DOHH2 (cell line): Measurements from ENCODE around the gene IL36RN.

Experiments
- H3F3A ChIP-seq: fragments of 200-600 bp; sonication (generic), shearing (Covaris generic); 2 replicates; pipeline ENCODE4 v1.6.0; 2016; ENCODE audit warnings: antibody characterized with exemption, mild to moderate bottlenecking; ENCODE audit not compliant: control insufficient read depth, insufficient read depth
- H3K27ac ChIP-seq: fragments of 200-600 bp; sonication (generic); 2 replicates; pipeline ENCODE4 v1.5.1; 2014; ENCODE audit warnings: low read depth, mild to moderate bottlenecking, low read length, moderate library complexity
- H3K27me3 ChIP-seq: fragments of 200-600 bp; sonication (generic); 2 replicates; pipeline ENCODE4 v1.6.1; 2014; ENCODE audit warnings: mild to moderate bottlenecking, low read length, mixed read lengths; ENCODE audit not compliant: control insufficient read depth
- H3K36me3 ChIP-seq: fragments of 200-600 bp; sonication (generic); 2 replicates; pipeline ENCODE4 v1.6.1; 2014; ENCODE audit warnings: mild to moderate bottlenecking, low read length, moderate library complexity, mixed read lengths; ENCODE audit not compliant: control insufficient read depth
- H3K4me1 ChIP-seq: fragments of 200-600 bp; sonication (generic); 2 replicates; pipeline ENCODE4 v1.6.1; 2014; ENCODE audit warnings: mild to moderate bottlenecking, low read length, mixed read lengths; ENCODE audit not compliant: control insufficient read depth
- H3K4me2 ChIP-seq: fragments of 200-600 bp; sonication (generic); 2 replicates; pipeline ENCODE4 v1.6.0; 2014; ENCODE audit warnings: mild to moderate bottlenecking, low read length, moderate library complexity
- H3K4me3 ChIP-seq: fragments of 200-600 bp; sonication (generic); 2 replicates; pipeline ENCODE4 v1.5.1; 2014; ENCODE audit warnings: mild to moderate bottlenecking, low read length, mixed read lengths
- H3K79me2 ChIP-seq: fragments of 200-600 bp; sonication (generic); 2 replicates; pipeline ENCODE4 v1.6.1; 2014; ENCODE audit warnings: mild to moderate bottlenecking, low read length, mixed read lengths; ENCODE audit not compliant: control insufficient read depth
- H3K9me2 ChIP-seq: fragments of 200-600 bp; sonication (generic); replicated peaks from 2 replicates; pipeline ENCODE4 v1.6.1; 2014; ENCODE audit warnings: mild to moderate bottlenecking, low read length, mixed read lengths; ENCODE audit not compliant: control insufficient read depth
- H3K9me3 ChIP-seq: fragments of 200-600 bp; sonication (generic); 2 replicates; pipeline ENCODE4 v1.6.1; 2014; ENCODE audit warnings: antibody characterized with exemption, low read length, mixed read lengths; ENCODE audit not compliant: control insufficient read depth, insufficient read depth
- H4K20me1 ChIP-seq: fragments of 200-600 bp; sonication (generic); 2 replicates; pipeline ENCODE4 v1.6.0; 2014; ENCODE audit warnings: low read depth, mild to moderate bottlenecking, antibody characterized with exemption, low read length, moderate library complexity; ENCODE audit not compliant: control insufficient read depth, insufficient read depth
- EZH2phosphoT487 ChIP-seq: fragments of 200-600 bp; sonication (generic); IDR thresholded peaks from 2 replicates; pipeline ENCODE4 v1.6.1; 2017; ENCODE audit warnings: borderline replicate concordance, mild to moderate bottlenecking, antibody characterized with exemption, low read length, moderate library complexity, mixed read lengths
- TF ChIP-seq, protein P1 (sequence below): fragments of 200-600 bp; sonication (generic); IDR thresholded peaks from one replicate; pipeline ENCODE4 v1.5.1; 2014; ENCODE audit warnings: antibody characterized with exemption, mild to moderate bottlenecking, low read depth, low read length; ENCODE audit not compliant: poor library complexity, severe bottlenecking

IL36RN gene

DNA sequence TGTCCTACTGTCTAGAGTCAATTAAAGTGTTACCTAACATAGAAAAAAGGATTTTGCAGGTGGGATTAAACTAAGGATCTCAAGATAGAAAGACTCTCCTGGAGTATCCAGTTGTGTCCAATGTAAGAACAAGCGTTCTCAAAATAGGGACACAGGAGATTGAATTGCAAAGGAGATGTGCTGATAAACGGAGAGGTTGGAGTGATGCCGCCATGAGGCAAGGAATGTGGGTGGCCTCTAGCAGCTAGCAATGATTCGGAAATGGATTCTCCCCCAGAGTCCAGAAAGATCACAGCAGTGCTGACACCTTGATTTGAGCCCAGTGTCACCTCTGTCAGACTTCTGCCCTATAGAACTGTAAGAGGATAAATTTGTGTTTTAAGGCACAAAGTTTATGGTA is 44.3 kb downstream of the IL36RN start:
- Histone ChIP-seq H4K20me1 (no peaks in the 10 kb centered on the region), H3K36me3 (no peaks in the 10 kb centered on the region), H3K4me2 (no peak overlapping the region), H3F3A (no peaks in the 10 kb centered on the region), H3K27me3 (peaks cover 11% of the 10 kb centered on the region), H3K9me3 (no peaks in the 10 kb centered on the region), H3K9me2 (no peaks in the 10 kb centered on the region), H3K4me3 (no peak overlapping the region), H3K4me1 (no peaks in the 10 kb centered on the region), H3K27ac (no peak overlapping the region), H3K79me2 (no peaks in the 10 kb centered on the region)
- no peak for TF ChIP-seq EZH2phosphoT487
- TF ChIP-seq, protein P1, sequence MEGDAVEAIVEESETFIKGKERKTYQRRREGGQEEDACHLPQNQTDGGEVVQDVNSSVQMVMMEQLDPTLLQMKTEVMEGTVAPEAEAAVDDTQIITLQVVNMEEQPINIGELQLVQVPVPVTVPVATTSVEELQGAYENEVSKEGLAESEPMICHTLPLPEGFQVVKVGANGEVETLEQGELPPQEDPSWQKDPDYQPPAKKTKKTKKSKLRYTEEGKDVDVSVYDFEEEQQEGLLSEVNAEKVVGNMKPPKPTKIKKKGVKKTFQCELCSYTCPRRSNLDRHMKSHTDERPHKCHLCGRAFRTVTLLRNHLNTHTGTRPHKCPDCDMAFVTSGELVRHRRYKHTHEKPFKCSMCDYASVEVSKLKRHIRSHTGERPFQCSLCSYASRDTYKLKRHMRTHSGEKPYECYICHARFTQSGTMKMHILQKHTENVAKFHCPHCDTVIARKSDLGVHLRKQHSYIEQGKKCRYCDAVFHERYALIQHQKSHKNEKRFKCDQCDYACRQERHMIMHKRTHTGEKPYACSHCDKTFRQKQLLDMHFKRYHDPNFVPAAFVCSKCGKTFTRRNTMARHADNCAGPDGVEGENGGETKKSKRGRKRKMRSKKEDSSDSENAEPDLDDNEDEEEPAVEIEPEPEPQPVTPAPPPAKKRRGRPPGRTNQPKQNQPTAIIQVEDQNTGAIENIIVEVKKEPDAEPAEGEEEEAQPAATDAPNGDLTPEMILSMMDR, result no peak

DNA sequence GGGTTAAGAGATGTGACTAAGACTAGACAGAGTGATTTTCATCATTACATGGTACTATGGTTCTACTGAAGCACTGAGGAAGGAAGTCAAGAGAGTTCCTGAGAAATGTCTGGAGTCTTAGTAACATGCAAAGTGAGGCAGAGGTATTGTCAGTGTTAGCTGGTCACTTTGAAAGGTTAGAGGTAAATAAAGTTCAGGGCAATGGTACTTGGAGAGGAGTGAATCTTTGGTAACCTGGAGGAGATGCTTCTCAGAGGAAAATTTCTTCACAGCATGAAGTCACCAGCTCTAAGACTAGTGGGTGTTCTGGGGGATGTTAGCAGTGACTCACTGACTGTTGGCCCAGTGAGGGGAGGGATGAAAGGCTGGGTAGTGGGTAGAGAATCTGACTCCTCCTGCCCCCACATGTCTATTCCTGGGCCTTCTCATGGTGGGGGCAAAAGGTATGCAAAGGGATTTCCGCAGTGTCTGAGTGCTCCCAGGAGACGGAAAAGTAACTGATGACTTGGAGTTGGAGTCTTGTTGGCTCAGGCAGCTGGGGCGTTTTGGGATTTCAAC is 45.1 kb downstream of the IL36RN start:
- H3K4me3 ChIP-seq, result no peak overlapping the region
- no peaks in the 10 kb centered on the region for H3K4me1 ChIP-seq
- TF ChIP-seq EZH2phosphoT487, result no peak
- TF ChIP-seq, protein P1, result no peak
- no peaks in the 10 kb centered on the region for H3K9me2 ChIP-seq
- no peaks in the 10 kb centered on the region for H3F3A ChIP-seq
- H3K27ac ChIP-seq, result no peak overlapping the region
- H3K27me3 ChIP-seq, result peaks cover 11% of the 10 kb centered on the region
- H3K9me3 ChIP-seq, result no peaks in the 10 kb centered on the region
- H3K4me2 ChIP-seq, result no peak overlapping the region
- no peaks in the 10 kb centered on the region for H4K20me1 ChIP-seq
- H3K36me3 ChIP-seq, result no peaks in the 10 kb centered on the region
- no peaks in the 10 kb centered on the region for H3K79me2 ChIP-seq

DNA sequence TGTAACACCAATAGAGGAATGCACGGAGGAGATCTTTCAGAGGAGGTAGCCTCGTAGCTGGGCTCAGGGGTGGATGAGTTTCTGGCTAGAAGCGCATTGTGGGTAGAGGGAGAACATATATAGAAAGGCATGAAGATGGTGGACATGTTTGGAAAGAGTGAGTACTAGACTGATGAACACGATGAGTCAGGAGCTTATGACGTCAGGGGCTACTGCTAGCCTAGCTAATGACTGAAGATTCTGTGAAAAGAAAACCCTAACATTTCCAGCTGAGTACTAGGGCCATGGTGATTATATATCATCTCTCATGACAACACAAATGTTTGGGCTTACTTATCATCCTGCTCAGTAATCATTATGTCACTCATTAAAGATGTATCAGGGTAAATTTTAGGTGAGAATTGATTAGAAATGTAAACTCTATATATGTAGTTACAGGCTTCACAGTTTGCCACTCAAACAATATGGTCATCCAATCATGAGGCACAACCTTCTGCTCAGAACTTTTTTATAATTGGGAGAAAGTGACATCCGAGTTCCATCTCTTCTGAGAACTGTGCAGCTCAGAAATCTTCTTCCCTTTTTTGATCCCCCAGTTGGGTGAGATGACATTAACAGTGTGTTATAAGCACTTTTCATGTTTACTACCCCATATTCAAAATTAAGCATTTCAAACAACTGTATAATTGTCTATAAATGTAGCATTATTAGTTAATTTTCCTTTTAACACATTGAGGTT is 46.2 kb downstream of the IL36RN start:
- Histone ChIP-seq H3F3A (no peaks in the 10 kb centered on the region), H3K27me3 (peaks cover 18% of the 10 kb centered on the region), H3K9me2 (no peaks in the 10 kb centered on the region), H3K4me2 (no peak overlapping the region), H3K79me2 (no peaks in the 10 kb centered on the region), H3K9me3 (no peaks in the 10 kb centered on the region), H3K27ac (no peak overlapping the region), H3K36me3 (no peaks in the 10 kb centered on the region), H4K20me1 (no peaks in the 10 kb centered on the region), H3K4me1 (no peaks in the 10 kb centered on the region), H3K4me3 (no peak overlapping the region)
- TF ChIP-seq EZH2phosphoT487, result no peak
- TF ChIP-seq, protein P1, result no peak
